ENCODE data around the gene NOP10.

The NOP10 gene

DNA sequence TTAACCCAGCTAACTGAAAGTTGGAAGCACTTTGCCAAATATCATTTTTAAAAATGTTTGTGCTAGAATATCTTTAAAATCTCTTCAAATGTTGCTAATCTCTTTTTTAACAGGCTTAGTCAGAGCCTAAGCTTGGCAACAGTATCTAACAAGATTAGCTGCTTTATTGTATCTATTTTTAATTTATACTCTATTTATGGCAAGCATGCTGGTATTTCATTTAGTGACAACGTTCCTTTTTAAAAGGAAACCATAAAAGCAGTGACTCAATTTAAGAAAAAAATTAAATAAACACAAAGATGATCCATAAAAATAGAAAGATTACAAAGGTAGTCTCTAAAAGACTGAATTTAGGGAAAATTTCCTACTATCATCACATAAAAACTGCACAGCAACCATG, 45.9 kb downstream of the NOP10 start:
- peaks cover 38% of the 10 kb centered on the region for H3K36me3 ChIP-seq (ENCODE audit: insufficient read depth, low read length)
- no peak overlapping the region for H3K4me3 ChIP-seq (ENCODE audit: low read length, poor library complexity, severe bottlenecking)
- no peaks in the 10 kb centered on the region for H3K9me3 ChIP-seq (ENCODE audit: insufficient read depth, low read depth, low read length)
- peaks cover 19% of the 10 kb centered on the region for H3K4me1 ChIP-seq (ENCODE audit: insufficient read depth, low read length, poor library complexity, severe bottlenecking)
- H3K4me2 ChIP-seq (ENCODE audit: low read depth, low read length, poor library complexity, severe bottlenecking): peak overlapping the region; percentile 3
- H3K9ac ChIP-seq (ENCODE audit: low read depth, low read length, poor library complexity, severe bottlenecking): no peak overlapping the region
- H4K20me1 ChIP-seq (ENCODE audit: insufficient read depth, low read length, poor library complexity, severe bottlenecking): peaks cover 49% of the 10 kb centered on the region
- no peaks in the 10 kb centered on the region for H3K9me2 ChIP-seq (replicated peaks; ENCODE audit: low read depth, low read length)
- H3K27me3 ChIP-seq (ENCODE audit: insufficient read depth, low read length, poor library complexity, severe bottlenecking): no peaks in the 10 kb centered on the region
- H3F3A ChIP-seq (ENCODE audit: low read depth): no peaks in the 10 kb centered on the region
- no peak overlapping the region for H2AFZ ChIP-seq (ENCODE audit: low read length)
- H3K79me2 ChIP-seq (ENCODE audit: insufficient read depth, low read length): peaks cover 93% of the 10 kb centered on the region
- TF ChIP-seq EZH2phosphoT487 (IDR thresholded peaks at IDR 0.05; ENCODE audit: borderline replicate concordance) (no peak), CTCF (conservative IDR thresholded peaks at IDR 0.05; ENCODE audit: low read length) (no peak)

GRCh38 chr15:34292621-34293020, 50.3 kb downstream of the NOP10 start:
- H2AFZ ChIP-seq (ENCODE audit: low read length): no peak overlapping the region
- peaks cover 20% of the 10 kb centered on the region for H4K20me1 ChIP-seq (ENCODE audit: insufficient read depth, low read length, poor library complexity, severe bottlenecking)
- H3K36me3 ChIP-seq (ENCODE audit: insufficient read depth, low read length): peaks cover 37% of the 10 kb centered on the region
- H3K79me2 ChIP-seq (ENCODE audit: insufficient read depth, low read length): peaks cover 54% of the 10 kb centered on the region
- no peak for TF ChIP-seq EZH2phosphoT487 (IDR thresholded peaks at IDR 0.05; ENCODE audit: borderline replicate concordance)
- TF ChIP-seq CTCF (conservative IDR thresholded peaks at IDR 0.05; ENCODE audit: low read length): no peak
- no peak overlapping the region for H3K4me2 ChIP-seq (ENCODE audit: low read depth, low read length, poor library complexity, severe bottlenecking)
- no peak overlapping the region for H3K9ac ChIP-seq (ENCODE audit: low read depth, low read length, poor library complexity, severe bottlenecking)
- no peaks in the 10 kb centered on the region for H3K9me3 ChIP-seq (ENCODE audit: insufficient read depth, low read depth, low read length)
- H3K4me3 ChIP-seq (ENCODE audit: low read length, poor library complexity, severe bottlenecking): no peak overlapping the region
- no peaks in the 10 kb centered on the region for H3K27me3 ChIP-seq (ENCODE audit: insufficient read depth, low read length, poor library complexity, severe bottlenecking)
- peaks cover 13% of the 10 kb centered on the region for H3K4me1 ChIP-seq (ENCODE audit: insufficient read depth, low read length, poor library complexity, severe bottlenecking)
- H3F3A ChIP-seq (ENCODE audit: low read depth): no peaks in the 10 kb centered on the region
- no peaks in the 10 kb centered on the region for H3K9me2 ChIP-seq (replicated peaks; ENCODE audit: low read depth, low read length)
